DND-41 (cell line): ENCODE measurements around the gene REST.

Experiments
- CTCF ChIP-seq: IDR thresholded peaks from 2 replicates; pipeline ENCODE4 v1.5.1; 2012; ENCODE audit warnings: borderline replicate concordance, low read length, moderate library complexity, mild to moderate bottlenecking; ENCODE audit not compliant: poor library complexity, severe bottlenecking; ENCODE audit errors: extremely low read depth
- EZH2 ChIP-seq: IDR thresholded peaks from 3 replicates; pipeline ENCODE4 v1.6.1; 2012; ENCODE audit warnings: borderline replicate concordance, low read depth, mild to moderate bottlenecking, moderate library complexity, low read length, inconsistent platforms; ENCODE audit not compliant: severe bottlenecking

GRCh38 chr4:56977321-56978012 is 69.8 kb downstream of the REST start, which contains the start of gene NOA1:
- no peak for TF ChIP-seq CTCF
- TF ChIP-seq EZH2 = no peak
